Measurements from ENCODE around the gene FOXN3.

FOXN3 gene

GRCh38 chr14:89369656-89370055 is 47.4 kb downstream of the FOXN3 start:
- no peak for DNase-seq (ENCODE audit: low read depth)
- TF ChIP-seq MYC (IDR thresholded peaks at IDR 0.05; ENCODE audit: low read depth, low read length) (no peak), POLR2A (IDR thresholded peaks at IDR 0.05; ENCODE audit: extremely low read depth, insufficient read length) (no peak), MAX (IDR thresholded peaks at IDR 0.05; ENCODE audit: low read depth, low read length) (no peak), CTCF (IDR thresholded peaks at IDR 0.05; ENCODE audit: low read depth, low read length) (no peak)

GRCh38 chr14:89368490-89369477 is 48.2 kb downstream of the FOXN3 start:
- DNase-seq (ENCODE audit: low read depth): no peak
- TF ChIP-seq MYC (IDR thresholded peaks at IDR 0.05; ENCODE audit: low read depth, low read length) (no peak), CTCF (IDR thresholded peaks at IDR 0.05; ENCODE audit: low read depth, low read length) (no peak), POLR2A (IDR thresholded peaks at IDR 0.05; ENCODE audit: extremely low read depth, insufficient read length) (no peak), MAX (IDR thresholded peaks at IDR 0.05; ENCODE audit: low read depth, low read length) (no peak)
- H3K4me3 ChIP-seq (ENCODE audit: low read depth, low read length): no peak overlapping the region

More at GRCh38 chr14:89369656-89370055, 47.4 kb downstream of the FOXN3 start:
- H3K4me3 ChIP-seq (ENCODE audit: low read depth, low read length): no peak overlapping the region

- no peak for TF ChIP-seq MAX (IDR thresholded peaks at IDR 0.05; ENCODE audit: low read depth, low read length)
- no peak for TF ChIP-seq MYC (IDR thresholded peaks at IDR 0.05; ENCODE audit: low read depth, low read length)
- TF ChIP-seq POLR2A (IDR thresholded peaks at IDR 0.05; ENCODE audit: extremely low read depth, insufficient read length): no peak
- no peak for TF ChIP-seq CTCF (IDR thresholded peaks at IDR 0.05; ENCODE audit: low read depth, low read length)
- DNase-seq (ENCODE audit: low read depth): no peak
- H3K4me3 ChIP-seq (ENCODE audit: low read depth, low read length): no peak overlapping the region
These were observed 49.3 kb downstream of the FOXN3 start for GRCh38 chr14:89367779-89368120.

- H3K4me3 ChIP-seq (ENCODE audit: low read depth, low read length): no peak overlapping the region
- DNase-seq (ENCODE audit: low read depth): no peak
- no peak for TF ChIP-seq POLR2A (IDR thresholded peaks at IDR 0.05; ENCODE audit: extremely low read depth, insufficient read length)
These were observed 49.9 kb downstream of the FOXN3 start for GRCh38 chr14:89366864-89367778.

GRCh38 chr14:89365061-89365801 is 51.8 kb downstream of the FOXN3 start:
- DNase-seq (ENCODE audit: low read depth): peak; percentile 89
- H3K4me3 ChIP-seq (ENCODE audit: low read depth, low read length): peak overlapping the region; percentile 44
- peak; percentile 61 for TF ChIP-seq MAX (IDR thresholded peaks at IDR 0.05; ENCODE audit: low read depth, low read length)
- no peak for TF ChIP-seq MYC (IDR thresholded peaks at IDR 0.05; ENCODE audit: low read depth, low read length)

- TF ChIP-seq CTCF (IDR thresholded peaks at IDR 0.05; ENCODE audit: low read depth, low read length) (no peak), MYC (IDR thresholded peaks at IDR 0.05; ENCODE audit: low read depth, low read length) (no peak), POLR2A (IDR thresholded peaks at IDR 0.05; ENCODE audit: extremely low read depth, insufficient read length) (no peak), MAX (IDR thresholded peaks at IDR 0.05; ENCODE audit: low read depth, low read length) (no peak)
- no peak for DNase-seq (ENCODE audit: low read depth)
- no peak overlapping the region for H3K4me3 ChIP-seq (ENCODE audit: low read depth, low read length)
These were observed 52.7 kb downstream of the FOXN3 start for GRCh38 chr14:89364316-89364715.
